GM23338 (cell line): ENCODE results near the gene ARL15. TPM values are rescaled to one million over a fixed set of nuclear protein-coding genes. Genes with fewer than 3 reads are reported as not detected.

Experiments
- ATAC-seq: fragments of 200-7000 bp; cut with Tn5 transposase; 3 replicates; pipeline ENCODE4 v1.9.1; 2020
- DNase-seq: peaks from one replicate; pipeline ENCODE4 v3.0.0-alpha.2; 2015; ENCODE audit warnings: low spot score
- H2AFZ ChIP-seq: fragments of 200-600 bp; sonication (generic); 2 replicates; pipeline ENCODE4 v1.8.0; 2016; ENCODE audit warnings: antibody characterized with exemption, mild to moderate bottlenecking, moderate library complexity
- H3F3A ChIP-seq: fragments of 200-600 bp; sonication (generic); replicated peaks from 2 replicates; pipeline ENCODE4 v1.8.0; 2017; ENCODE audit warnings: antibody characterized with exemption, mixed run types, low read depth
- H3K27ac ChIP-seq: fragments of 200-600 bp; sonication (generic); 2 replicates; pipeline ENCODE4 v1.6.1; 2016; ENCODE audit warnings: low read depth
- H3K27me3 ChIP-seq: fragments of 200-600 bp; sonication (generic); 2 replicates; pipeline ENCODE4 v1.8.0; 2016; ENCODE audit warnings: mild to moderate bottlenecking, mixed run types, moderate library complexity; ENCODE audit not compliant: insufficient read depth
- H3K36me3 ChIP-seq: fragments of 200-600 bp; sonication (generic); 2 replicates; pipeline ENCODE4 v1.8.0; 2016; ENCODE audit warnings: mild to moderate bottlenecking; ENCODE audit not compliant: insufficient read depth
- H3K4me1 ChIP-seq: fragments of 200-600 bp; sonication (generic); 2 replicates; pipeline ENCODE4 v1.8.0; 2016; ENCODE audit warnings: mild to moderate bottlenecking, moderate library complexity; ENCODE audit not compliant: insufficient read depth
- H3K4me2 ChIP-seq: fragments of 200-600 bp; sonication (generic); 2 replicates; pipeline ENCODE4 v1.7.1; 2017; ENCODE audit warnings: mixed run types
- H3K4me3 ChIP-seq: fragments of 200-600 bp; sonication (generic); 2 replicates; pipeline ENCODE4 v1.6.1; 2016; ENCODE audit warnings: mixed run types
- H3K79me2 ChIP-seq: fragments of 200-600 bp; sonication (generic); replicated peaks from 2 replicates; pipeline ENCODE4 v1.8.0; 2017; ENCODE audit warnings: mild to moderate bottlenecking; ENCODE audit not compliant: insufficient read depth
- H3K9me2 ChIP-seq: fragments of 200-600 bp; sonication (generic); 2 replicates; pipeline ENCODE4 v1.8.0; 2017; ENCODE audit not compliant: insufficient read depth
- H4K20me1 ChIP-seq: fragments of 200-600 bp; sonication (generic); replicated peaks from 2 replicates; pipeline ENCODE4 v1.8.0; 2017; ENCODE audit warnings: mild to moderate bottlenecking; ENCODE audit not compliant: insufficient read depth
- H3K27ac Mint-ChIP-seq: 2 replicates; pipeline ENCODE4 v1.8.0; 2020; ENCODE audit warnings: inconsistent platforms, mild to moderate bottlenecking, moderate library complexity, mixed read lengths
- H3K27me3 Mint-ChIP-seq: 3 replicates; pipeline ENCODE4 v1.8.0; 2022; ENCODE audit warnings: low read depth, mild to moderate bottlenecking, moderate library complexity, mixed read lengths, inconsistent platforms; ENCODE audit not compliant: insufficient read depth, poor library complexity
- H3K36me3 Mint-ChIP-seq: 3 replicates; pipeline ENCODE4 v1.8.0; 2021; ENCODE audit warnings: low read depth, mild to moderate bottlenecking, inconsistent platforms, moderate library complexity, mixed read lengths
- H3K4me1 Mint-ChIP-seq: 3 replicates; pipeline ENCODE4 v1.8.0; 2020; ENCODE audit warnings: mild to moderate bottlenecking, inconsistent platforms, mixed read lengths
- H3K4me3 Mint-ChIP-seq: 3 replicates; pipeline ENCODE4 v1.8.0; 2021; ENCODE audit warnings: moderate library complexity, mild to moderate bottlenecking, inconsistent platforms, mixed read lengths
- H3K9me3 Mint-ChIP-seq: 3 replicates; pipeline ENCODE4 v1.8.0; 2020; ENCODE audit warnings: moderate library complexity, mild to moderate bottlenecking, inconsistent platforms, mixed read lengths
- CREB1 ChIP-seq: fragments of 250-450 bp; sonication (Bioruptor Pico); IDR thresholded peaks from 2 replicates; pipeline ENCODE4 v1.5.0; 2020; ENCODE audit warnings: low read depth, mild to moderate bottlenecking, moderate library complexity
- EZH2 ChIP-seq: fragments of 200-600 bp; sonication (generic); IDR thresholded peaks from one replicate; pipeline ENCODE4 v1.8.0; 2017; ENCODE audit warnings: antibody characterized with exemption, mild to moderate bottlenecking, low read depth; ENCODE audit not compliant: unreplicated experiment
- EZH2phosphoT487 ChIP-seq: fragments of 200-600 bp; sonication (generic); IDR thresholded peaks from one replicate; pipeline ENCODE4 v1.8.1; 2018; ENCODE audit warnings: antibody characterized with exemption; ENCODE audit not compliant: unreplicated experiment
- NANOG ChIP-seq: IDR thresholded peaks from 2 replicates; pipeline ENCODE4 v1.6.1; 2016; ENCODE audit warnings: antibody characterized with exemption, borderline replicate concordance
- STAT1 ChIP-seq: IDR thresholded peaks from one replicate; pipeline ENCODE4 v1.6.1; 2016; ENCODE audit warnings: antibody characterized with exemption; ENCODE audit not compliant: unreplicated experiment
- ZNF114 ChIP-seq: fragments of 250-450 bp; sonication (Bioruptor Pico); IDR thresholded peaks from 2 replicates; pipeline ENCODE4 v1.5.0; 2020; ENCODE audit warnings: mild to moderate bottlenecking, moderate library complexity
- ZNF331 ChIP-seq: fragments of 250-450 bp; sonication (Bioruptor Pico); IDR thresholded peaks from 2 replicates; pipeline ENCODE4 v1.5.0; 2020; ENCODE audit warnings: low read depth, mild to moderate bottlenecking, moderate library complexity
- polyA plus RNA-seq: library from polyadenylated mRNA; unstranded; fragments of >200 nt; fragmentation: Nextera tagmentation; extraction: Ambion mirVana; gene quantifications from 2 replicates; pipeline ENCODE4 v1.2.1, GENCODE V29; 2016
- total RNA-seq: library from RNA; depleted of rRNA; stranded (reverse); fragments of >200 nt; shearing (Covaris generic); gene quantifications from 2 replicates; pipeline ENCODE4 v1.2.3, GENCODE V29; 2014
- TF ChIP-seq, protein P1 (sequence below): fragments of 250-450 bp; sonication (Bioruptor Pico); IDR thresholded peaks from 2 replicates; pipeline ENCODE4 v1.5.0; 2020; ENCODE audit warnings: mild to moderate bottlenecking, moderate library complexity
- TF ChIP-seq, protein P2 (sequence below), 2 experiments: fragments of 200-600 bp in 1 of 2; sonication (generic) in 1 of 2; conservative IDR thresholded peaks; 2 replicates each; pipeline versions ENCODE4 v1.5.1 to v1.6.1; 2016 to 2017; ENCODE audit warnings: antibody characterized with exemption in 2 of 2, low read depth in 2 of 2, mild to moderate bottlenecking in 2 of 2, moderate library complexity in 1 of 2
- TF ChIP-seq, protein P3 (sequence below): IDR thresholded peaks from one replicate; pipeline ENCODE4 v1.6.1; 2018; ENCODE audit warnings: antibody characterized with exemption; ENCODE audit not compliant: unreplicated experiment

The ARL15 gene
- total and polyA plus RNA-seq, 2 experiments from 2014 or later: 13.0 to 54.0 TPM

GRCh38 chr5:54270326-54270725 is 40.0 kb downstream of the ARL15 start:
- ATAC-seq: no peak
- H3K27ac Mint-ChIP-seq: no peak overlapping the region
- H3K27me3 Mint-ChIP-seq: no peaks in the 10 kb centered on the region
- H3K4me3 Mint-ChIP-seq: no peak overlapping the region
- Histone ChIP-seq H4K20me1 (no peaks in the 10 kb centered on the region; the same call in 1 of the 2 replicates), H3K27ac (no peak overlapping the region), H3F3A (no peaks in the 10 kb centered on the region), H3K4me3 (no peak overlapping the region), H3K4me2 (no peak overlapping the region), H3K27me3 (no peaks in the 10 kb centered on the region), H3K9me2 (no peaks in the 10 kb centered on the region), H3K79me2 (peaks cover 17% of the 10 kb centered on the region), H3K4me1 (peaks cover 6% of the 10 kb centered on the region; the same call in 1 of the 2 replicates), H2AFZ (no peak overlapping the region), H3K36me3 (no peaks in the 10 kb centered on the region)
- TF ChIP-seq STAT1: no peak
- TF ChIP-seq, protein P1, sequence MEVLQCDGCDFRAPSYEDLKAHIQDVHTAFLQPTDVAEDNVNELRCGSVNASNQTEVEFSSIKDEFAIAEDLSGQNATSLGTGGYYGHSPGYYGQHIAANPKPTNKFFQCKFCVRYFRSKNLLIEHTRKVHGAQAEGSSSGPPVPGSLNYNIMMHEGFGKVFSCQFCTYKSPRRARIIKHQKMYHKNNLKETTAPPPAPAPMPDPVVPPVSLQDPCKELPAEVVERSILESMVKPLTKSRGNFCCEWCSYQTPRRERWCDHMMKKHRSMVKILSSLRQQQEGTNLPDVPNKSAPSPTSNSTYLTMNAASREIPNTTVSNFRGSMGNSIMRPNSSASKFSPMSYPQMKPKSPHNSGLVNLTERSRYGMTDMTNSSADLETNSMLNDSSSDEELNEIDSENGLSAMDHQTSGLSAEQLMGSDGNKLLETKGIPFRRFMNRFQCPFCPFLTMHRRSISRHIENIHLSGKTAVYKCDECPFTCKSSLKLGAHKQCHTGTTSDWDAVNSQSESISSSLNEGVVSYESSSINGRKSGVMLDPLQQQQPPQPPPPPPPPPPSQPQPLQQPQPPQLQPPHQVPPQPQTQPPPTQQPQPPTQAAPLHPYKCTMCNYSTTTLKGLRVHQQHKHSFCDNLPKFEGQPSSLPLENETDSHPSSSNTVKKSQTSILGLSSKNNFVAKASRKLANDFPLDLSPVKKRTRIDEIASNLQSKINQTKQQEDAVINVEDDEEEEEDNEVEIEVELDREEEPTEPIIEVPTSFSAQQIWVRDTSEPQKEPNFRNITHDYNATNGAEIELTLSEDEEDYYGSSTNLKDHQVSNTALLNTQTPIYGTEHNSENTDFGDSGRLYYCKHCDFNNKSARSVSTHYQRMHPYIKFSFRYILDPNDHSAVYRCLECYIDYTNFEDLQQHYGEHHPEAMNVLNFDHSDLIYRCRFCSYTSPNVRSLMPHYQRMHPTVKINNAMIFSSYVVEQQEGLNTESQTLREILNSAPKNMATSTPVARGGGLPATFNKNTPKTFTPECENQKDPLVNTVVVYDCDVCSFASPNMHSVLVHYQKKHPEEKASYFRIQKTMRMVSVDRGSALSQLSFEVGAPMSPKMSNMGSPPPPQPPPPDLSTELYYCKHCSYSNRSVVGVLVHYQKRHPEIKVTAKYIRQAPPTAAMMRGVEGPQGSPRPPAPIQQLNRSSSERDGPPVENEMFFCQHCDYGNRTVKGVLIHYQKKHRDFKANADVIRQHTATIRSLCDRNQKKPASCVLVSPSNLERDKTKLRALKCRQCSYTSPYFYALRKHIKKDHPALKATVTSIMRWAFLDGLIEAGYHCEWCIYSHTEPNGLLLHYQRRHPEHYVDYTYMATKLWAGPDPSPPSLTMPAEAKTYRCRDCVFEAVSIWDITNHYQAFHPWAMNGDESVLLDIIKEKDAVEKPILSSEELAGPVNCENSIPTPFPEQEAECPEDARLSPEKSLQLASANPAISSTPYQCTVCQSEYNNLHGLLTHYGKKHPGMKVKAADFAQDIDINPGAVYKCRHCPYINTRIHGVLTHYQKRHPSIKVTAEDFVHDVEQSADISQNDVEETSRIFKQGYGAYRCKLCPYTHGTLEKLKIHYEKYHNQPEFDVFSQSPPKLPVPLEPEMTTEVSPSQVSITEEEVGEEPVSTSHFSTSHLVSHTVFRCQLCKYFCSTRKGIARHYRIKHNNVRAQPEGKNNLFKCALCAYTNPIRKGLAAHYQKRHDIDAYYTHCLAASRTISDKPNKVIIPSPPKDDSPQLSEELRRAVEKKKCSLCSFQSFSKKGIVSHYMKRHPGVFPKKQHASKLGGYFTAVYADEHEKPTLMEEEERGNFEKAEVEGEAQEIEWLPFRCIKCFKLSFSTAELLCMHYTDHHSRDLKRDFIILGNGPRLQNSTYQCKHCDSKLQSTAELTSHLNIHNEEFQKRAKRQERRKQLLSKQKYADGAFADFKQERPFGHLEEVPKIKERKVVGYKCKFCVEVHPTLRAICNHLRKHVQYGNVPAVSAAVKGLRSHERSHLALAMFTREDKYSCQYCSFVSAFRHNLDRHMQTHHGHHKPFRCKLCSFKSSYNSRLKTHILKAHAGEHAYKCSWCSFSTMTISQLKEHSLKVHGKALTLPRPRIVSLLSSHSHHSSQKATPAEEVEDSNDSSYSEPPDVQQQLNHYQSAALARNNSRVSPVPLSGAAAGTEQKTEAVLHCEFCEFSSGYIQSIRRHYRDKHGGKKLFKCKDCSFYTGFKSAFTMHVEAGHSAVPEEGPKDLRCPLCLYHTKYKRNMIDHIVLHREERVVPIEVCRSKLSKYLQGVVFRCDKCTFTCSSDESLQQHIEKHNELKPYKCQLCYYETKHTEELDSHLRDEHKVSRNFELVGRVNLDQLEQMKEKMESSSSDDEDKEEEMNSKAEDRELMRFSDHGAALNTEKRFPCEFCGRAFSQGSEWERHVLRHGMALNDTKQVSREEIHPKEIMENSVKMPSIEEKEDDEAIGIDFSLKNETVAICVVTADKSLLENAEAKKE (CRISPR knock-in tag): no peak
- TF ChIP-seq EZH2phosphoT487: no peak
- no peak for TF ChIP-seq EZH2
- TF ChIP-seq NANOG: no peak
- TF ChIP-seq, protein P2, sequence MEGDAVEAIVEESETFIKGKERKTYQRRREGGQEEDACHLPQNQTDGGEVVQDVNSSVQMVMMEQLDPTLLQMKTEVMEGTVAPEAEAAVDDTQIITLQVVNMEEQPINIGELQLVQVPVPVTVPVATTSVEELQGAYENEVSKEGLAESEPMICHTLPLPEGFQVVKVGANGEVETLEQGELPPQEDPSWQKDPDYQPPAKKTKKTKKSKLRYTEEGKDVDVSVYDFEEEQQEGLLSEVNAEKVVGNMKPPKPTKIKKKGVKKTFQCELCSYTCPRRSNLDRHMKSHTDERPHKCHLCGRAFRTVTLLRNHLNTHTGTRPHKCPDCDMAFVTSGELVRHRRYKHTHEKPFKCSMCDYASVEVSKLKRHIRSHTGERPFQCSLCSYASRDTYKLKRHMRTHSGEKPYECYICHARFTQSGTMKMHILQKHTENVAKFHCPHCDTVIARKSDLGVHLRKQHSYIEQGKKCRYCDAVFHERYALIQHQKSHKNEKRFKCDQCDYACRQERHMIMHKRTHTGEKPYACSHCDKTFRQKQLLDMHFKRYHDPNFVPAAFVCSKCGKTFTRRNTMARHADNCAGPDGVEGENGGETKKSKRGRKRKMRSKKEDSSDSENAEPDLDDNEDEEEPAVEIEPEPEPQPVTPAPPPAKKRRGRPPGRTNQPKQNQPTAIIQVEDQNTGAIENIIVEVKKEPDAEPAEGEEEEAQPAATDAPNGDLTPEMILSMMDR (conservative IDR thresholded peaks at IDR 0.05; ENCODE audit: low read depth in 2 of 2): no peak
- TF ChIP-seq ZNF331 (CRISPR knock-in tag): no peak
- TF ChIP-seq, protein P3, sequence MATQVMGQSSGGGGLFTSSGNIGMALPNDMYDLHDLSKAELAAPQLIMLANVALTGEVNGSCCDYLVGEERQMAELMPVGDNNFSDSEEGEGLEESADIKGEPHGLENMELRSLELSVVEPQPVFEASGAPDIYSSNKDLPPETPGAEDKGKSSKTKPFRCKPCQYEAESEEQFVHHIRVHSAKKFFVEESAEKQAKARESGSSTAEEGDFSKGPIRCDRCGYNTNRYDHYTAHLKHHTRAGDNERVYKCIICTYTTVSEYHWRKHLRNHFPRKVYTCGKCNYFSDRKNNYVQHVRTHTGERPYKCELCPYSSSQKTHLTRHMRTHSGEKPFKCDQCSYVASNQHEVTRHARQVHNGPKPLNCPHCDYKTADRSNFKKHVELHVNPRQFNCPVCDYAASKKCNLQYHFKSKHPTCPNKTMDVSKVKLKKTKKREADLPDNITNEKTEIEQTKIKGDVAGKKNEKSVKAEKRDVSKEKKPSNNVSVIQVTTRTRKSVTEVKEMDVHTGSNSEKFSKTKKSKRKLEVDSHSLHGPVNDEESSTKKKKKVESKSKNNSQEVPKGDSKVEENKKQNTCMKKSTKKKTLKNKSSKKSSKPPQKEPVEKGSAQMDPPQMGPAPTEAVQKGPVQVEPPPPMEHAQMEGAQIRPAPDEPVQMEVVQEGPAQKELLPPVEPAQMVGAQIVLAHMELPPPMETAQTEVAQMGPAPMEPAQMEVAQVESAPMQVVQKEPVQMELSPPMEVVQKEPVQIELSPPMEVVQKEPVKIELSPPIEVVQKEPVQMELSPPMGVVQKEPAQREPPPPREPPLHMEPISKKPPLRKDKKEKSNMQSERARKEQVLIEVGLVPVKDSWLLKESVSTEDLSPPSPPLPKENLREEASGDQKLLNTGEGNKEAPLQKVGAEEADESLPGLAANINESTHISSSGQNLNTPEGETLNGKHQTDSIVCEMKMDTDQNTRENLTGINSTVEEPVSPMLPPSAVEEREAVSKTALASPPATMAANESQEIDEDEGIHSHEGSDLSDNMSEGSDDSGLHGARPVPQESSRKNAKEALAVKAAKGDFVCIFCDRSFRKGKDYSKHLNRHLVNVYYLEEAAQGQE: no peak
- TF ChIP-seq CREB1 (CRISPR knock-in tag): no peak
- TF ChIP-seq ZNF114 (CRISPR knock-in tag): no peak
- DNase-seq: no peak
- peaks cover 3% of the 10 kb centered on the region; the same call in 1 of the 3 replicates for H3K36me3 Mint-ChIP-seq
- H3K9me3 Mint-ChIP-seq: no peaks in the 10 kb centered on the region
- H3K4me1 Mint-ChIP-seq: peaks cover 11% of the 10 kb centered on the region
